ENCODE results near the gene NDUFA8.
A peak's percentile ranks its signal among the peaks of the same experiment; 100 is the strongest.

NDUFA8 gene

GRCh38 chr9:122099271-122099869 is 60.2 kb downstream of the NDUFA8 start:
- peak; percentile 51 to 75 for DNase-seq (ENCODE audit: low read depth in 2 of 2)

- no peak for DNase-seq (ENCODE audit: low read depth in 2 of 2)
Measured at GRCh38 chr9:122097679-122098315, 61.8 kb downstream of the NDUFA8 start.

GRCh38 chr9:122096620-122097415 is 62.8 kb downstream of the NDUFA8 start:
- DNase-seq (ENCODE audit: low read depth in 2 of 2), result no peak

- DNase-seq (ENCODE audit: low read depth in 2 of 2), result peak; percentile 11 to 38
Measured at GRCh38 chr9:122095010-122095767, 64.4 kb downstream of the NDUFA8 start.

Measured in stimulated activated CD4-positive, alpha-beta T cell treated with anti-CD3 and anti-CD28 coated beads, Interleukin-12 subunit alpha, Interleukin-12 subunit beta, amount 100 ng/mL, for 24 hours (primary cell).